Epithelial cell of proximal tubule (primary cell): Measurements from ENCODE around the gene RAI1. TPM values are rescaled to one million over a fixed set of nuclear protein-coding genes. Genes with fewer than 3 reads are reported as not detected.
"Not testable (repeated sequence)": the region's sequence is repeated elsewhere in the genome, so short reads cannot be mapped to it uniquely, and the experiment has no call there.

Experiments used
- DNase-seq: peaks from one replicate; pipeline ENCODE4 v3.0.0-alpha.2; 2011; ENCODE audit warnings: low read depth
- H3K4me3 ChIP-seq: 2 replicates; pipeline ENCODE4 v1.5.1; 2011; ENCODE audit warnings: low read depth, mild to moderate bottlenecking, low read length
- total RNA-seq: library from RNA; depleted of rRNA; stranded (reverse); fragments of >200 nt; gene quantifications from 2 replicates; pipeline ENCODE4 v1.2.3, GENCODE V29; 2015
- TF ChIP-seq, protein P1 (sequence below): conservative IDR thresholded peaks from 2 replicates; pipeline ENCODE4 v1.5.1; 2012; ENCODE audit warnings: low read depth, mild to moderate bottlenecking, low read length

RAI1 gene
- total RNA-seq, 1 donor from 2014 or later = 13.7 TPM

DNA sequence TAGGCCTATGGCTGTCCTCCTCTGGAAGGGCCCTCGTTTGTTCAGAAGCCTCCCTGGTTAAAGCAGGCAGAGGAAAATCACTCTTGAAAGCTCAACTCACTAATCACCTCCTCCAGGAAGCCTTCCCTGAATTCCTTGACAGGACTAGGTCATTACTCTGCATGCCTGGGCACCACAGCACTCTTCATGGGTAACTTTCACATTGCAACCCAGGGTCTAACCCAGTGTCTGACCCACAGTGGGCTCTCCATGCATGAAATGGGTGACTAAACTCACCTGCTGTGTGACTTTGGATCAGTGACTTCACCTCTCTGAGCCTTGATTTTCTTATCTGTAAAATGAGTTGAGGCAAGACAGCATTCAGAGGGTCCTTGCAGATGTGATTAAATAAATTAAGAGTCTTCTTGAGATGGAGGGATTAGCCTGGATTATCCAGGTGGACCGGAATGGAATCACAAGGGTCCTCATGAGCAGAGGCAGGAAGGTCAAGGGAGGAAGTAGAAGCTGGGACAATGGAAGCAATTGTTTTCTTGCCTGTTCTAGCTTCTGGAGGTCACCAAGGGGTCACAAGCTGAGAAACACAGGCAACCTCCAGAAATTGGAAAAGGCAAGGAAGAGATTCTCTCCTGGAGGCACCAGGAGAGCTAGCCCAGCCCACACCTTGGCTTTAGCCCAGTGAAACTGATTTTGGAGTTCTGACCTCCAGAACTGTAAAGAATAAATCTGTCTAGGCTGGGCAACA, 3.8 kb upstream of the RAI1 start:
- no peak overlapping the region for H3K4me3 ChIP-seq
- DNase-seq = no peak
- TF ChIP-seq, protein P1, sequence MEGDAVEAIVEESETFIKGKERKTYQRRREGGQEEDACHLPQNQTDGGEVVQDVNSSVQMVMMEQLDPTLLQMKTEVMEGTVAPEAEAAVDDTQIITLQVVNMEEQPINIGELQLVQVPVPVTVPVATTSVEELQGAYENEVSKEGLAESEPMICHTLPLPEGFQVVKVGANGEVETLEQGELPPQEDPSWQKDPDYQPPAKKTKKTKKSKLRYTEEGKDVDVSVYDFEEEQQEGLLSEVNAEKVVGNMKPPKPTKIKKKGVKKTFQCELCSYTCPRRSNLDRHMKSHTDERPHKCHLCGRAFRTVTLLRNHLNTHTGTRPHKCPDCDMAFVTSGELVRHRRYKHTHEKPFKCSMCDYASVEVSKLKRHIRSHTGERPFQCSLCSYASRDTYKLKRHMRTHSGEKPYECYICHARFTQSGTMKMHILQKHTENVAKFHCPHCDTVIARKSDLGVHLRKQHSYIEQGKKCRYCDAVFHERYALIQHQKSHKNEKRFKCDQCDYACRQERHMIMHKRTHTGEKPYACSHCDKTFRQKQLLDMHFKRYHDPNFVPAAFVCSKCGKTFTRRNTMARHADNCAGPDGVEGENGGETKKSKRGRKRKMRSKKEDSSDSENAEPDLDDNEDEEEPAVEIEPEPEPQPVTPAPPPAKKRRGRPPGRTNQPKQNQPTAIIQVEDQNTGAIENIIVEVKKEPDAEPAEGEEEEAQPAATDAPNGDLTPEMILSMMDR = no peak

DNA sequence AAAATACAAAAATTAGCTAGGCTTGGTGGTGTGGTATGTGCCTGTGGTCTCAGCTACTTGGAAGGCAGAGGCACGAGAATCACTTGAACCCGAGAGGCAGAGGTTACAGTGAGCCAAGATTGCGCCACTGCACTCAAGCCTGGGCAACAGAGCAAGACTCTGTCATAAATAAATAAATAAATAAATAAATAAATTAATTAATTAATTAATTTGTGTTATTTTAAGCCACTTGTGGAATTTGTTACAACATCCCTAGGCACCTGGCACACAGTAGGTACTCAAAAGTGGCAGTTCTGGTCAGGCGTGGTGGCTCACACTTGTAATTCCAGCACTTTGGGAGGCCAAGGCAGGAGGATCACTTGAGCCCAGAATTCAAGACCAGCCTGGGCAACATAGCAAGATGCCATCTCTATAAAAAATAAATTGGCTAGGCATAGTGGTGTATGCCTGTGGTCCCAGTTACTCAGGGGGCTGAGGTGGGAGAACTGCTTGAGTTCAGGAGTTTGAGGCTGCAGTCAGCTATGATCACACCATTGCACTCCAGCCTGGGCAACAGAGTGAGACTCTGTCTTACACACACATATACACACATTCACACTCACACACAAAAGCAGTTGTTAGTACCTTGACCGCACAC, 3.1 kb upstream of the RAI1 start:
- not testable (repeated sequence) for H3K4me3 ChIP-seq, DNase-seq

DNA sequence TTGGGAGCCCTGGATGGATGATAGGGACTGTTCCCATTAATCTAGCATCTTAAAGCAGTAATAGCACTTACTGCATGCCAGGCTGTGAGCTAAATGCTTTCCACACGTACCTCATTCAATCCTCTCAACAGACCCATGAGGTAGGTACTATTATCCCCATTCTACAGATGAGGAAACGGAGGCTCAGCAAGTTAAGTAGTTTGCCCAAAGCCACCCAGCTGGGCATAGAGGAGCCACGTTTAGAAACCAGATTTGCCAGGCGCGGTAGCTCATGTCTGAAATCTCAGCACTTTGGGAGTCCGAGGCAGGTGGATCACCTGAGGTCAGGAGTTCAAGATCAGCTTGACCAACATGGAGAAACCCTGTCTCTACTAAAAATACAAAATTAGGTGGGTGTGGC, 2.0 kb upstream of the RAI1 start:
- no peak for DNase-seq
- H3K4me3 ChIP-seq = no peak overlapping the region
- TF ChIP-seq, protein P1 = no peak

DNA sequence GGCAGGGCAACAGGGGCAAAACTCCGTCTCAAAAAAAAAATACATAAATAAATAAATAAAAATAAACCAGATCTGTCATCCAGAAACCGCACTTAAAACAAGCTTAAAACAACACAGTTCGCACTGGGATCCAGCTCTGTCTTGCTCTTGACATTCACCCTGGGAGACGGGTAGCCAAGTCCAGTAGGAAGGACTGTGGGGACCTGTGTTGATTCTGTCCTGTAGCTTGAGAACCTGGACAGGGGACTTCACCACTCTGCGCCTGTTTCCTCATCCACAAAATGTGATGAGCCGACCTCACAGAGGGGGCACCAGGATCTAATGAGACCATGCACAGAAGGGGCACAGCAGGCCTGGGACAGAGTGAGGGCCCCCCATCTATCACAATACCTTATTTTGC, 1.5 kb upstream of the RAI1 start:
- DNase-seq = no peak
- no peak overlapping the region for H3K4me3 ChIP-seq
- TF ChIP-seq, protein P1 = no peak

DNA sequence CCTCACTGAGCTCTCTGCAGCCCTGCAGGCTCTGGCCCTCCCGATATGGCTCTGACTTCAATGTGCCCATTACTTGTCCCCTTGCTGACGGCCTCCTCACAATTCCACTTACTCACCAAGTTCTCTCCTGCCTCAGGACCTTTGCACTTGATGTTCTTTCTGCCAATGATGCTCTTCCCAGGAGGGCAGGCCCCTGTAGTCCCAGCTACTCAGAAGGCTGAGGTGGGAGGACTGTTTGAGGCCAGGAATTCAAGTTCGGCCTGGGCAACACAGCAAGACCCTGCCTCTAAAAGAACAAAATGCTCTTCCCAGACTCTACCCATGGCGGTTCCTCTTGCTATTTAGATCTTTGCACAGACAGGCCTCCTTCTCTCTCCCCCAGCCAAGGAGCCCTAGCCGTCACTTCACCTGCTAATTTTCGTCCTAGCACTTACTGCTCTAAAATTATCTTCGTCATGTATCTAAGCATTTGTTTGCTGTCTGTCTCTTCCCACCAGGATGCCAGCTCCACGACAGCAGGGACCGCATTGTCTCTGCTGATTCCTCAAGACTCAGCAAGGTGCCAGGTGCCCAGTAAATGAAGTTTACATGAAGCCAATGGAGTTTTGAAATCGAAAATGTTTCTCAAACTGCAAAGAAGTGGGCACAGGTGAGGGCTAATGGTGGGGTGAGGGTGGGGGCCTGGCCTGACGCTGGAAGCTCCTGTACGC, 626 bp upstream of the RAI1 start:
- peak overlapping the region; percentile 85 for H3K4me3 ChIP-seq
- no peak for DNase-seq
- TF ChIP-seq, protein P1 = no peak

DNA sequence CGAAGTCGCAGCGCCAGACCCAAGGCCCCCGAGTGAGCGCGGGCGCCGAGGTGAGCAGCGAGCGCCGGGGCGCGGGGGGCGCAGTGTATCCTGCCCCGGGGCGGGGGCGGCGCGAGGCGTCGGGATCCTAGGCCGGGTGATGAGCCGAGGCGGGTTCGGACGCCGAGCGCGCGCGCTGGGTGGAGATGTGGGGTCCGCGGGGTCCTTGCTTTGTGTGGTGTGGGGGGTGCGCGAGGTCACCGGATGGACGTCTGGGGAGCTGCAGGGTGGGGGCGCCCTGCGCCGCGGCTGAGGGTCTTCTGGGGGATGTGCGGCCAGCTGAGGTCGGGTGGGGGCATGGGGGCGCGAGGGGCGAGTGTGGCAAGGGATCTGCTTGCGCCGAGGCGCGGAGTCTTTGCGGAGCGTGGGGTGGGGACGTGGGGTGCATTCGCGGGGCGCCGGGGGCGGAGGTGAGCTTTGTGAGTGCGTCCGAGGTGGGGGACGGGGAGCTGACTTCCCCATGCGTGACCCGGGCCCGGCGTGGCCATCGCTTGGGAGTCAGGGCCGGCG, 560 bp downstream of the RAI1 start:
- no peak for DNase-seq
- TF ChIP-seq, protein P1 = no peak
- peak overlapping the region; percentile 85 for H3K4me3 ChIP-seq

DNA sequence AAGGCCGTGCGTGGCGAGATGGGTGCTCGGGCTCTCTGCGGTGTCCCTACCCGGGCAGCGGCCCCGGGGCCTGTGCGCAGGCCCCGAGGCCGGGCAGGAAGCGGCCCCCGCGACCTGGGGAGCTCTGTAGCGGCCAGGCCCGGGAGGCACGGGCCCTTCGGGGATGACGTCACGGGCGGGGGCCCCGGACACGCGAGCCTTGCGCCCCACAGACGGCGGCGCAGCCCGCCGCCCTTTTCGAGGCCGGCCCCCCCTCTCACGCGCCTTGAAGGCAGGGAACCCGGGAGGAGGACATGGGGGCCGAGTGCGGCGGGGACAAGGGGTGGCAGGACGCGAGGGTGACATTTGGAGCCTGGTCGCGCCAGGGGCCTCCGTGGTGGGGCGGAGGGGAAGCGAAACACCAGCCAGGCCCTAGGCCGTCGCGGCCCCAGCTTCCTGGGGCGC, 1.1 kb downstream of the RAI1 start:
- peak overlapping the region; percentile 85 for H3K4me3 ChIP-seq
- TF ChIP-seq, protein P1 = no peak
- DNase-seq = no peak
